ENCODE measurements around the gene YBX2.

Gene YBX2

DNA sequence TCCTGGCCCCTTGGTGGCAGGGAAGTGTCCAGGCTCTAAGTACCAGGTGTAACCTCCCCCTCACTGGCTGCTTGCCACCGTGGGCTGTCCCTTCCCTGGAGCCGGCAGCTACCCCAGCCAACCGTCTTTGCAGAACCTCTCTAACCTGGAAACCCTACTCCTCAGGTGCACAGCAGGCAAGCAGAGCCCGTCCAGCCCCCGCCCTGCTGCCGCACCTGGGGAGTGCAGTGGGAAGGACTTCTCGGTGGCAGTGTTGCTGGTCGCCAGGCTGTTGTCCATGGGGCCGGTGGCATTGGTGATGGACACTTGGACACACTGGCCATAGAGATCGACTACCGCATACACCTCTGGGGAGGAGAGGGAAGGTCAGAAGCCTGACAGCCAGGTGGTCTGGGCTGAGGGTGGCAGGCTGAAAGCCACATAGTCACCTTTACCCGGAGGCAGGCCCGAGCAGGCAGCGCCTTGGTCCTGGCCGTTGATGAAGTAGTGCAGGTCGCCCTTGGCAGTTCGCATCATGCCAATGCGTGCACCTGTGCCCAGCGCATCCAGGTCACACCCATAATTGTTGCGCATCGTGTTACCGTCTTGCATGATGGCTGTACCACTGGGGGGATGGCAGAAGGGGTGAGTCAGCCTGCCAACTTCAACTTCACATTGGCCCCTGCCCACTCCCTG is 28.2 kb upstream of the YBX2 start:
- H3K9me3 ChIP-seq (ENCODE audit: control insufficient read depth, insufficient read depth, low read depth, low read length) = no peaks in the 10 kb centered on the region
- ChIA-PET CTCF (interaction anchor here (0.6 to 5.2 kb wide), 8 partner anchors 9 to 238 kb away, joined by 3 to 50 read pairs (median 3); partner anchors contain the start of genes ACAP1 and SLC2A4), POLR2A (interaction anchor here (1.0 to 1.3 kb wide), 2 partner anchors 9 to 13 kb away, joined by 4 read pairs; no protein-coding TSS in a partner anchor)
- peaks cover under 1% of the 10 kb centered on the region; the same call in 1 of the 2 replicates for H3K4me1 ChIP-seq (ENCODE audit: control insufficient read depth, insufficient read depth, low read length)
- peaks cover 41 to 90% of the 10 kb centered on the region in 2 experiments for H3K36me3 ChIP-seq (ENCODE audit: control insufficient read depth in 2 of 2, insufficient read depth in 1 of 2, low read length in 2 of 2)
- no peak overlapping the region for H3K4me3 ChIP-seq (ENCODE audit: low read depth, low read length)
- no peak overlapping the region for H3K27ac ChIP-seq (ENCODE audit: extremely low read depth, low read depth, low read length)
- TF ChIP-seq, protein P1, sequence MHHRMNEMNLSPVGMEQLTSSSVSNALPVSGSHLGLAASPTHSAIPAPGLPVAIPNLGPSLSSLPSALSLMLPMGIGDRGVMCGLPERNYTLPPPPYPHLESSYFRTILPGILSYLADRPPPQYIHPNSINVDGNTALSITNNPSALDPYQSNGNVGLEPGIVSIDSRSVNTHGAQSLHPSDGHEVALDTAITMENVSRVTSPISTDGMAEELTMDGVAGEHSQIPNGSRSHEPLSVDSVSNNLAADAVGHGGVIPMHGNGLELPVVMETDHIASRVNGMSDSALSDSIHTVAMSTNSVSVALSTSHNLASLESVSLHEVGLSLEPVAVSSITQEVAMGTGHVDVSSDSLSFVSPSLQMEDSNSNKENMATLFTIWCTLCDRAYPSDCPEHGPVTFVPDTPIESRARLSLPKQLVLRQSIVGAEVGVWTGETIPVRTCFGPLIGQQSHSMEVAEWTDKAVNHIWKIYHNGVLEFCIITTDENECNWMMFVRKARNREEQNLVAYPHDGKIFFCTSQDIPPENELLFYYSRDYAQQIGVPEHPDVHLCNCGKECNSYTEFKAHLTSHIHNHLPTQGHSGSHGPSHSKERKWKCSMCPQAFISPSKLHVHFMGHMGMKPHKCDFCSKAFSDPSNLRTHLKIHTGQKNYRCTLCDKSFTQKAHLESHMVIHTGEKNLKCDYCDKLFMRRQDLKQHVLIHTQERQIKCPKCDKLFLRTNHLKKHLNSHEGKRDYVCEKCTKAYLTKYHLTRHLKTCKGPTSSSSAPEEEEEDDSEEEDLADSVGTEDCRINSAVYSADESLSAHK (tag by site-specific recombination; IDR thresholded peaks at IDR 0.05) = no peak
- TF ChIP-seq ZBTB17 (tag by site-specific recombination; IDR thresholded peaks at IDR 0.05) (no peak), ZNF530 (tag by site-specific recombination; IDR thresholded peaks at IDR 0.05; ENCODE audit: low read depth) (no peak), ZNF623 (tag by site-specific recombination; IDR thresholded peaks at IDR 0.05) (no peak), GLI4 (tag by site-specific recombination; IDR thresholded peaks at IDR 0.05) (no peak), ZNF529 (tag by site-specific recombination; IDR thresholded peaks at IDR 0.05; ENCODE audit: insufficient replicate concordance) (no peak), SALL2 (tag by site-specific recombination; IDR thresholded peaks at IDR 0.05; ENCODE audit: borderline replicate concordance) (no peak), ZNF350 (tag by site-specific recombination; IDR thresholded peaks at IDR 0.05) (no peak), ZNF423 (tag by site-specific recombination; IDR thresholded peaks at IDR 0.05) (no peak), KLF7 (tag by site-specific recombination; IDR thresholded peaks at IDR 0.05; ENCODE audit: borderline replicate concordance) (no peak)
- TF ChIP-seq, protein P2, sequence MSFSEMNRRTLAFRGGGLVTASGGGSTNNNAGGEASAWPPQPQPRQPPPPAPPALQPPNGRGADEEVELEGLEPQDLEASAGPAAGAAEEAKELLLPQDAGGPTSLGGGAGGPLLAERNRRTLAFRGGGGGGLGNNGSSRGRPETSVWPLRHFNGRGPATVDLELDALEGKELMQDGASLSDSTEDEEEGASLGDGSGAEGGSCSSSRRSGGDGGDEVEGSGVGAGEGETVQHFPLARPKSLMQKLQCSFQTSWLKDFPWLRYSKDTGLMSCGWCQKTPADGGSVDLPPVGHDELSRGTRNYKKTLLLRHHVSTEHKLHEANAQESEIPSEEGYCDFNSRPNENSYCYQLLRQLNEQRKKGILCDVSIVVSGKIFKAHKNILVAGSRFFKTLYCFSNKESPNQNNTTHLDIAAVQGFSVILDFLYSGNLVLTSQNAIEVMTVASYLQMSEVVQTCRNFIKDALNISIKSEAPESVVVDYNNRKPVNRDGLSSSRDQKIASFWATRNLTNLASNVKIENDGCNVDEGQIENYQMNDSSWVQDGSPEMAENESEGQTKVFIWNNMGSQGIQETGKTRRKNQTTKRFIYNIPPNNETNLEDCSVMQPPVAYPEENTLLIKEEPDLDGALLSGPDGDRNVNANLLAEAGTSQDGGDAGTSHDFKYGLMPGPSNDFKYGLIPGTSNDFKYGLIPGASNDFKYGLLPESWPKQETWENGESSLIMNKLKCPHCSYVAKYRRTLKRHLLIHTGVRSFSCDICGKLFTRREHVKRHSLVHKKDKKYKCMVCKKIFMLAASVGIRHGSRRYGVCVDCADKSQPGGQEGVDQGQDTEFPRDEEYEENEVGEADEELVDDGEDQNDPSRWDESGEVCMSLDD (tag by site-specific recombination; IDR thresholded peaks at IDR 0.05) = no peak
- TF ChIP-seq, protein P3, sequence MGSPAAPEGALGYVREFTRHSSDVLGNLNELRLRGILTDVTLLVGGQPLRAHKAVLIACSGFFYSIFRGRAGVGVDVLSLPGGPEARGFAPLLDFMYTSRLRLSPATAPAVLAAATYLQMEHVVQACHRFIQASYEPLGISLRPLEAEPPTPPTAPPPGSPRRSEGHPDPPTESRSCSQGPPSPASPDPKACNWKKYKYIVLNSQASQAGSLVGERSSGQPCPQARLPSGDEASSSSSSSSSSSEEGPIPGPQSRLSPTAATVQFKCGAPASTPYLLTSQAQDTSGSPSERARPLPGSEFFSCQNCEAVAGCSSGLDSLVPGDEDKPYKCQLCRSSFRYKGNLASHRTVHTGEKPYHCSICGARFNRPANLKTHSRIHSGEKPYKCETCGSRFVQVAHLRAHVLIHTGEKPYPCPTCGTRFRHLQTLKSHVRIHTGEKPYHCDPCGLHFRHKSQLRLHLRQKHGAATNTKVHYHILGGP (tag by site-specific recombination; IDR thresholded peaks at IDR 0.05) = no peak

DNA sequence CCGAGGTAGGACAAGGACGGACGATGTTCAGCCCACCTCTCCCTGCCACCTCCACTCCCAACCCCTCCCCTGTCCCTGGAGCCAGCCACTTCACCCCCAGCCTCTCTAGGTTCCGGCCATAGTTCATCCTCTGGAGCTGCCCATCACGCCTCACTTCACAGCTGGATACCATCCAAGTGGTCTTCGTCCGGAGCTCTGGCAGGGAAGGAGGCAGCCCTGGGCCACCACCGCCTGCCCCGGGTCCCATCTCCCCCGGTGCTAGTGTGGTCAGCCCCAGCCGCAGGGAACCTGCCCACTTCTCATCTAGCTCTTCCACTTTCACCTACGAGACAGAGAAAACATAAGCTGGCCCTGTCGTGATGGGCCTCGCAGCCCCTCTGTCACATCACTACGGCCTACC is 27.0 kb upstream of the YBX2 start:
- CTCF ChIA-PET = interaction anchor here (0.7 to 1.2 kb wide), 5 partner anchors 8 to 300 kb away, joined by 3 to 8 read pairs (median 5); partner anchors contain the start of gene SLC2A4
- no peak for TF ChIP-seq ZNF791 (tag by site-specific recombination; IDR thresholded peaks at IDR 0.05)
- no peak for TF ChIP-seq GLIS2 (tag by site-specific recombination; IDR thresholded peaks at IDR 0.05)
- no peak for TF ChIP-seq HOXD13 (CRISPR knock-in tag; IDR thresholded peaks at IDR 0.05; ENCODE audit: borderline replicate concordance)
- TF ChIP-seq, protein P4, sequence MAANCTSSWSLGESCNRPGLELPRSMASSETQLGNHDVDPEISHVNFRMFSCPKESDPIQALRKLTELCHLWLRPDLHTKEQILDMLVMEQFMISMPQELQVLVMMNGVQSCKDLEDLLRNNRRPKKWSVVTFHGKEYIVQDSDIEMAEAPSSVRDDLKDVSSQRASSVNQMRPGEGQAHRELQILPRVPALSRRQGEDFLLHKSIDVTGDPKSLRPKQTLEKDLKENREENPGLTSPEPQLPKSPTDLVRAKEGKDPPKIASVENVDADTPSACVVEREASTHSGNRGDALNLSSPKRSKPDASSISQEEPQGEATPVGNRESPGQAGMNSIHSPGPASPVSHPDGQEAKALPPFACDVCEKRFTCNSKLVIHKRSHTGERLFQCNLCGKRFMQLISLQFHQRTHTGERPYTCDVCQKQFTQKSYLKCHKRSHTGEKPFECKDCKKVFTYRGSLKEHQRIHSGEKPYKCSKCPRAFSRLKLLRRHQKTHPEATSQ (tag by site-specific recombination; IDR thresholded peaks at IDR 0.05) = no peak
- TF ChIP-seq ZNF626 (tag by site-specific recombination; IDR thresholded peaks at IDR 0.05) = no peak
- TF ChIP-seq ZBTB21 (tag by site-specific recombination; IDR thresholded peaks at IDR 0.05) = no peak
- TF ChIP-seq ZNF335 (tag by site-specific recombination; conservative IDR thresholded peaks at IDR 0.05) = no peak
- TF ChIP-seq, protein P5, sequence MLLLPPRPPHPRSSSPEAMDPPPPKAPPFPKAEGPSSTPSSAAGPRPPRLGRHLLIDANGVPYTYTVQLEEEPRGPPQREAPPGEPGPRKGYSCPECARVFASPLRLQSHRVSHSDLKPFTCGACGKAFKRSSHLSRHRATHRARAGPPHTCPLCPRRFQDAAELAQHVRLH (tag by site-specific recombination; IDR thresholded peaks at IDR 0.05) = no peak
- TF ChIP-seq, protein P6, sequence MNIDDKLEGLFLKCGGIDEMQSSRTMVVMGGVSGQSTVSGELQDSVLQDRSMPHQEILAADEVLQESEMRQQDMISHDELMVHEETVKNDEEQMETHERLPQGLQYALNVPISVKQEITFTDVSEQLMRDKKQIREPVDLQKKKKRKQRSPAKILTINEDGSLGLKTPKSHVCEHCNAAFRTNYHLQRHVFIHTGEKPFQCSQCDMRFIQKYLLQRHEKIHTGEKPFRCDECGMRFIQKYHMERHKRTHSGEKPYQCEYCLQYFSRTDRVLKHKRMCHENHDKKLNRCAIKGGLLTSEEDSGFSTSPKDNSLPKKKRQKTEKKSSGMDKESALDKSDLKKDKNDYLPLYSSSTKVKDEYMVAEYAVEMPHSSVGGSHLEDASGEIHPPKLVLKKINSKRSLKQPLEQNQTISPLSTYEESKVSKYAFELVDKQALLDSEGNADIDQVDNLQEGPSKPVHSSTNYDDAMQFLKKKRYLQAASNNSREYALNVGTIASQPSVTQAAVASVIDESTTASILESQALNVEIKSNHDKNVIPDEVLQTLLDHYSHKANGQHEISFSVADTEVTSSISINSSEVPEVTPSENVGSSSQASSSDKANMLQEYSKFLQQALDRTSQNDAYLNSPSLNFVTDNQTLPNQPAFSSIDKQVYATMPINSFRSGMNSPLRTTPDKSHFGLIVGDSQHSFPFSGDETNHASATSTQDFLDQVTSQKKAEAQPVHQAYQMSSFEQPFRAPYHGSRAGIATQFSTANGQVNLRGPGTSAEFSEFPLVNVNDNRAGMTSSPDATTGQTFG (tag by site-specific recombination; IDR thresholded peaks at IDR 0.05; ENCODE audit: borderline replicate concordance) = no peak
- Histone ChIP-seq H3K4me1 (ENCODE audit: control insufficient read depth, insufficient read depth, low read length) (no peaks in the 10 kb centered on the region), H3K27ac (ENCODE audit: extremely low read depth, low read depth, low read length) (no peak overlapping the region), H3K4me3 (ENCODE audit: low read depth, low read length) (no peak overlapping the region), H3K36me3 (ENCODE audit: control insufficient read depth in 2 of 2, insufficient read depth in 1 of 2, low read length in 2 of 2) (peaks cover 42 to 90% of the 10 kb centered on the region in 2 experiments), H3K9me3 (ENCODE audit: control insufficient read depth, insufficient read depth, low read depth, low read length) (no peaks in the 10 kb centered on the region)
- POLR2A ChIA-PET = interaction anchor here (1.0 to 1.3 kb wide), 2 partner anchors 8 to 12 kb away, joined by 4 read pairs; no protein-coding TSS in a partner anchor

All from HEK293 (cell line).